ENCODE data around the gene GET3.

DNA sequence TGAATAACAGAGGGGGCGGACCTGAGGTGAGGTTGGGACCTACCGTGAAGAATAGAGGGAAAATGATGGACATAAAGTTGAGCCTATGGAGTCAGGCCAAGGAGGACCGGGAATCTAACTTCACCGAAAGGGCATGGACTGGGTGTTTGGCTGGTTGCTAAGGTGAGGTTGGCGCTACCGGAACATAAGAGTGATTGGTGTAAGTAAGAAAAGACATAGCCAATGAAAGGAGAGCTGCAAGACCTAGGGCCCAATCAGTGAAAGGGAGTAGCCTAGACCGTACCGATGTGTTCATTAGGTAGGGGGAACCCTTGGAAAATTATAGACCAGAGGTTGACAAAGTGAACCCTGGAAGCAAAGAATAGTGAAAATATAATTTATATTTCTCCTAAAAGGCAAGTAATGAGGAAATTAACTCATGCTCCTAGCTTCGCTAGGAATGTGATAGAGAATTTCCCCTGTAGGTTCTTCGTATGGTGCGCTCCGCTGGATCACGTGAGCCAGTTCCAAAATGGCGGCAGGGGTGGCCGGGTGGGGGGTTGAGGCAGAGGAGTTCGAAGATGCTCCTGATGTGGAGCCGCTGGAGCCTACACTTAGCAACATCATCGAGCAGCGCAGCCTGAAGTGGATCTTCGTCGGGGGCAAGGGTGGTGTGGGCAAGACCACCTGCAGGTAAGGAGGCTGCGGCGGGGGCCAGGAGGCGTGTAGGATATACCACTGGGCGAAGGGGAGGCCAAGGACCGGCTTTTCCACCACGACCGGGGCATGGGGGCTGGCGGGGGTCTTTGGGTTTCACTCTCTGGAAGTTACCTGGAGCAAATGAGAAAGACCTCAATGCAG lies at the start of gene GET3:
- TF ChIP-seq, protein P1, sequence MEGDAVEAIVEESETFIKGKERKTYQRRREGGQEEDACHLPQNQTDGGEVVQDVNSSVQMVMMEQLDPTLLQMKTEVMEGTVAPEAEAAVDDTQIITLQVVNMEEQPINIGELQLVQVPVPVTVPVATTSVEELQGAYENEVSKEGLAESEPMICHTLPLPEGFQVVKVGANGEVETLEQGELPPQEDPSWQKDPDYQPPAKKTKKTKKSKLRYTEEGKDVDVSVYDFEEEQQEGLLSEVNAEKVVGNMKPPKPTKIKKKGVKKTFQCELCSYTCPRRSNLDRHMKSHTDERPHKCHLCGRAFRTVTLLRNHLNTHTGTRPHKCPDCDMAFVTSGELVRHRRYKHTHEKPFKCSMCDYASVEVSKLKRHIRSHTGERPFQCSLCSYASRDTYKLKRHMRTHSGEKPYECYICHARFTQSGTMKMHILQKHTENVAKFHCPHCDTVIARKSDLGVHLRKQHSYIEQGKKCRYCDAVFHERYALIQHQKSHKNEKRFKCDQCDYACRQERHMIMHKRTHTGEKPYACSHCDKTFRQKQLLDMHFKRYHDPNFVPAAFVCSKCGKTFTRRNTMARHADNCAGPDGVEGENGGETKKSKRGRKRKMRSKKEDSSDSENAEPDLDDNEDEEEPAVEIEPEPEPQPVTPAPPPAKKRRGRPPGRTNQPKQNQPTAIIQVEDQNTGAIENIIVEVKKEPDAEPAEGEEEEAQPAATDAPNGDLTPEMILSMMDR (IDR thresholded peaks at IDR 0.05; ENCODE audit: insufficient read depth, low read length, poor library complexity, severe bottlenecking), result no peak
- TF ChIP-seq EZH2phosphoT487 (conservative IDR thresholded peaks at IDR 0.05; ENCODE audit: low read length), result no peak

Data from SU-DHL-6 (cell line).